ENCODE data around the gene GPC5. TPM values are rescaled to one million over a fixed set of nuclear protein-coding genes. Genes with fewer than 3 reads are reported as not detected.

Gene GPC5
- total RNA-seq, 1 donor from 2014 or later = 0.24 TPM

DNA sequence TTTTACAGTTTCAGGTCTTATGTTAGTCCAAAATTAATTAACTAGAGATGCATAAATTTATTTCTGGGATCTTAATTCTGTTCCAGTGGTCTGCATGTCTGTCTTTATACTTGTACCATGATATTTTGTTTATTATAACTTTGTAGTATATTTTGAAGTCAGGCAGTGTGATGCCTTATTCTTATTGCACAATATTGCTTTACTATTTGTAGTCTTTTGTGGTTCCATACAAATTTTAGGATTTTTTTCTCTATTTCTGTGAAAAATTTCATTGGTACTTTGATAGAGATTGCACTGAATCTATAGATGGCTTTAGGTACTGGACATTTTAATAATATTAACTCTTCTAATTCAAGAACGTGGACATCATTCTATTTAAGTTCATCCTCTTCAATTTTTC, 304.0 kb downstream of the GPC5 start:
- intact Hi-C loops (cut with micrococcal nuclease) = no loop called here
- Mint-ChIP-seq H3K9me3 (peaks cover 4% of the 10 kb centered on the region), H3K4me1 (no peaks in the 10 kb centered on the region), H3K27ac (no peak overlapping the region), H3K4me3 (no peak overlapping the region), H3K27me3 (no peaks in the 10 kb centered on the region), H3K36me3 (ENCODE audit: low read depth) (no peaks in the 10 kb centered on the region)
- ATAC-seq (ENCODE audit: low read depth) (no peak), DNase-seq (no peak)
- ChIA-PET POLR2A (no interaction called here), CTCF (no interaction called here)
- TF ChIP-seq, protein P1, sequence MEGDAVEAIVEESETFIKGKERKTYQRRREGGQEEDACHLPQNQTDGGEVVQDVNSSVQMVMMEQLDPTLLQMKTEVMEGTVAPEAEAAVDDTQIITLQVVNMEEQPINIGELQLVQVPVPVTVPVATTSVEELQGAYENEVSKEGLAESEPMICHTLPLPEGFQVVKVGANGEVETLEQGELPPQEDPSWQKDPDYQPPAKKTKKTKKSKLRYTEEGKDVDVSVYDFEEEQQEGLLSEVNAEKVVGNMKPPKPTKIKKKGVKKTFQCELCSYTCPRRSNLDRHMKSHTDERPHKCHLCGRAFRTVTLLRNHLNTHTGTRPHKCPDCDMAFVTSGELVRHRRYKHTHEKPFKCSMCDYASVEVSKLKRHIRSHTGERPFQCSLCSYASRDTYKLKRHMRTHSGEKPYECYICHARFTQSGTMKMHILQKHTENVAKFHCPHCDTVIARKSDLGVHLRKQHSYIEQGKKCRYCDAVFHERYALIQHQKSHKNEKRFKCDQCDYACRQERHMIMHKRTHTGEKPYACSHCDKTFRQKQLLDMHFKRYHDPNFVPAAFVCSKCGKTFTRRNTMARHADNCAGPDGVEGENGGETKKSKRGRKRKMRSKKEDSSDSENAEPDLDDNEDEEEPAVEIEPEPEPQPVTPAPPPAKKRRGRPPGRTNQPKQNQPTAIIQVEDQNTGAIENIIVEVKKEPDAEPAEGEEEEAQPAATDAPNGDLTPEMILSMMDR (IDR thresholded peaks at IDR 0.05) = no peak

DNA sequence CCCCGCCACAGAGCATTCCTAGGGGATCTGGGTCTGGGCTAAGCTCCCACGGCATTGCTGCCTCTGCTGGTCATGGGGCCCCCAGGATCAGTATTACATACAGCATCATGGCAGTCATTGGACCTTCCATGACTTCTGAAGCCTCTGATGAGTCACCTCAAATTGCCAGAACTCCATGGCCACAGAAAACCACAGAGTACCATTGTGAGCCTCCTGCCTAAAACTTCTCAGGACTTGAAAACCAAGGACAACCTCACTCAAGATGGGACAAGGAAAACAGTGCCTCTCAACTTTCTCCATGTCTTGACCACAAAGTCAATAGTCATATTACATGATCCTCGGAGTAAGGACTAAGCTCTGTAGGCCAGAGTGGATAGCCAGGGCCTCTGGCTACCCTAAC, 306.0 kb downstream of the GPC5 start:
- CTCF ChIA-PET = interaction anchor here (1.0 kb wide), 1 partner anchor 17 kb away, joined by 3 read pairs; no protein-coding TSS in a partner anchor

GRCh38 chr13:91708558-91708957, 310.1 kb downstream of the GPC5 start:
- DNase-seq = no peak
- no peak for ATAC-seq (ENCODE audit: low read depth)
- POLR2A ChIA-PET = no interaction called here
- intact Hi-C loops (cut with micrococcal nuclease) = no loop called here
- Mint-ChIP-seq H3K9me3 (no peaks in the 10 kb centered on the region), H3K27ac (no peak overlapping the region), H3K36me3 (ENCODE audit: low read depth) (no peaks in the 10 kb centered on the region), H3K4me1 (no peaks in the 10 kb centered on the region), H3K4me3 (no peak overlapping the region), H3K27me3 (no peaks in the 10 kb centered on the region)
- CTCF ChIA-PET = no interaction called here
- TF ChIP-seq, protein P1 (IDR thresholded peaks at IDR 0.05) = no peak

More for the DNA sequence above, 306.0 kb downstream of the GPC5 start:
- TF ChIP-seq, protein P1 (IDR thresholded peaks at IDR 0.05) = no peak
- Mint-ChIP-seq H3K27ac (no peak overlapping the region), H3K36me3 (ENCODE audit: low read depth) (no peaks in the 10 kb centered on the region), H3K27me3 (no peaks in the 10 kb centered on the region), H3K4me1 (no peaks in the 10 kb centered on the region), H3K4me3 (no peak overlapping the region), H3K9me3 (peaks cover 4% of the 10 kb centered on the region)
- DNase-seq (no peak), ATAC-seq (ENCODE audit: low read depth) (no peak)
- intact Hi-C loops (cut with micrococcal nuclease) = no loop called here
- POLR2A ChIA-PET = no interaction called here

GRCh38 chr13:91709180-91709579, 310.8 kb downstream of the GPC5 start:
- Mint-ChIP-seq H3K36me3 (ENCODE audit: low read depth) (no peaks in the 10 kb centered on the region), H3K4me1 (no peaks in the 10 kb centered on the region), H3K4me3 (no peak overlapping the region), H3K27me3 (no peaks in the 10 kb centered on the region), H3K9me3 (no peaks in the 10 kb centered on the region), H3K27ac (no peak overlapping the region)
- intact Hi-C loops (cut with micrococcal nuclease) = no loop called here
- ChIA-PET CTCF (no interaction called here), POLR2A (no interaction called here)
- TF ChIP-seq, protein P1 (IDR thresholded peaks at IDR 0.05) = no peak
- ATAC-seq (ENCODE audit: low read depth) = no peak
- DNase-seq = no peak

GRCh38 chr13:91710733-91711132, 312.3 kb downstream of the GPC5 start:
- CTCF ChIA-PET = no interaction called here

More at GRCh38 chr13:91710733-91711132, 312.3 kb downstream of the GPC5 start:
- H3K4me3 Mint-ChIP-seq = no peak overlapping the region
- intact Hi-C loops (cut with micrococcal nuclease) = no loop called here
- TF ChIP-seq, protein P1 (IDR thresholded peaks at IDR 0.05) = no peak
- H3K4me1 Mint-ChIP-seq = no peaks in the 10 kb centered on the region
- POLR2A ChIA-PET = no interaction called here
- DNase-seq (no peak), ATAC-seq (ENCODE audit: low read depth) (no peak)
- no peaks in the 10 kb centered on the region for H3K36me3 Mint-ChIP-seq (ENCODE audit: low read depth)
- no peaks in the 10 kb centered on the region for H3K9me3 Mint-ChIP-seq
- no peaks in the 10 kb centered on the region for H3K27me3 Mint-ChIP-seq
- H3K27ac Mint-ChIP-seq = no peak overlapping the region
